HepG2 (cell line): ENCODE measurements around the gene GPR32. TPM values are rescaled to one million over a fixed set of nuclear protein-coding genes. Genes with fewer than 3 reads are reported as not detected.

ENCODE experiments used
- CAMTA2 ChIP-seq: sonication (generic); formaldehyde crosslinking; IDR thresholded peaks from 2 replicates; pipeline ENCODE4 v1.4.0; 2020; ENCODE audit warnings: mild to moderate bottlenecking, missing genetic modification reagents, borderline replicate concordance
- CREM ChIP-seq, 2 experiments: sonication (generic) in 1 of 2; formaldehyde crosslinking in 1 of 2; IDR thresholded peaks; 2 replicates each; pipeline versions ENCODE4 v1.4.0 to v1.6.1; 2016 to 2020; ENCODE audit warnings: antibody characterized with exemption in 1 of 2, mild to moderate bottlenecking in 1 of 2, missing genetic modification reagents in 1 of 2
- GABPB1 ChIP-seq: IDR thresholded peaks from 2 replicates; pipeline ENCODE4 v1.6.1; 2016; ENCODE audit warnings: mild to moderate bottlenecking, missing genetic modification reagents, moderate library complexity, missing compliant biosample characterization
- HOXA3 ChIP-seq: sonication (generic); formaldehyde crosslinking; IDR thresholded peaks from 2 replicates; pipeline ENCODE4 v1.5.0; 2020; ENCODE audit warnings: missing genetic modification reagents
- HOXA5 ChIP-seq: sonication (generic); formaldehyde crosslinking; IDR thresholded peaks from 2 replicates; pipeline ENCODE4 v1.4.0; 2020; ENCODE audit warnings: missing genetic modification reagents
- MXD4 ChIP-seq: IDR thresholded peaks from 2 replicates; pipeline ENCODE4 v1.6.1; 2016; ENCODE audit warnings: mild to moderate bottlenecking, missing biosample characterization, missing genetic modification reagents
- NAIF1 ChIP-seq: sonication (generic); formaldehyde crosslinking; IDR thresholded peaks from 2 replicates; pipeline ENCODE4 v1.5.0; 2020; ENCODE audit warnings: mild to moderate bottlenecking, missing genetic modification reagents, borderline replicate concordance
- RNF2 ChIP-seq: fragments of 450-650 bp; conservative IDR thresholded peaks from 2 replicates; pipeline ENCODE4 v1.6.1; 2016; ENCODE audit warnings: low read depth
- TAF15 ChIP-seq: fragments of 200-400 bp; formaldehyde crosslinking; IDR thresholded peaks from one replicate; pipeline ENCODE4 v1.6.1; 2018; ENCODE audit warnings: mild to moderate bottlenecking, low read depth, low read length; ENCODE audit not compliant: poor library complexity, severe bottlenecking
- U2AF1 ChIP-seq: fragments of 200-400 bp; formaldehyde crosslinking; optimal IDR thresholded peaks from 2 replicates; pipeline ENCODE3; 2017; ENCODE audit warnings: mild to moderate bottlenecking, low read depth, low read length
- ZNF136 ChIP-seq: sonication (generic); formaldehyde crosslinking; IDR thresholded peaks from 2 replicates; pipeline ENCODE4 v1.8.1; 2022; ENCODE audit warnings: low read depth, mild to moderate bottlenecking, moderate library complexity, missing genetic modification reagents
- ZNF274 ChIP-seq: sonication (generic); formaldehyde crosslinking; IDR thresholded peaks from 2 replicates; pipeline ENCODE4 v1.5.1; 2020; ENCODE audit warnings: mild to moderate bottlenecking, missing genetic modification reagents
- ZNF598 ChIP-seq: sonication (generic); formaldehyde crosslinking; IDR thresholded peaks from 2 replicates; pipeline ENCODE4 v1.5.1; 2020; ENCODE audit warnings: mild to moderate bottlenecking, missing genetic modification reagents, borderline replicate concordance
- ZSCAN25 ChIP-seq: sonication (generic); formaldehyde crosslinking; IDR thresholded peaks from 2 replicates; pipeline ENCODE4 v1.8.0; 2022; ENCODE audit warnings: mild to moderate bottlenecking, missing genetic modification reagents
- polyA plus RNA-seq, 8 experiments: library from polyadenylated mRNA; depleted of rRNA in 3 of 8; stranded (reverse) in 7 of 8; unstranded in 1 of 8; fragments of >200 nt; fragmentation: Illumina TruSeq in 4 of 8; extraction: Trizol in 4 of 8; gene quantifications; 2 replicates each; pipeline versions ENCODE4 v1.2.1 to v1.2.3, GENCODE V29; 2011 to 2016; ENCODE audit warnings: low read depth in 4 of 8, missing spikeins in 1 of 8, mixed read lengths in 1 of 8; ENCODE audit not compliant: insufficient read depth in 1 of 8
- total RNA-seq, 5 experiments: library from RNA; depleted of rRNA; stranded (reverse); fragments of >200 nt; fragmentation: Illumina TruSeq; extraction: Trizol; gene quantifications; 2 replicates each; pipeline ENCODE4 v1.2.3, GENCODE V29; 2016; ENCODE audit warnings: low read depth in 1 of 5
- TF ChIP-seq, protein P1 (sequence below): IDR thresholded peaks from 2 replicates; pipeline ENCODE4 v1.6.1; 2016; ENCODE audit warnings: mild to moderate bottlenecking
- TF ChIP-seq, protein P2 (sequence below): IDR thresholded peaks from 2 replicates; pipeline ENCODE4 v1.6.1; 2016; ENCODE audit warnings: low read depth, borderline replicate concordance
- TF ChIP-seq, protein P3 (sequence below): sonication (generic); formaldehyde crosslinking; IDR thresholded peaks from 2 replicates; pipeline ENCODE4 v1.4.0; 2020; ENCODE audit warnings: missing genetic modification reagents
- TF ChIP-seq, protein P4 (sequence below), 2 experiments: sonication (generic) in 1 of 2; formaldehyde crosslinking in 1 of 2; IDR thresholded peaks; 2 replicates each; pipeline versions ENCODE4 v1.5.1 to v1.6.1; 2011 to 2020; ENCODE audit warnings: borderline replicate concordance in 1 of 2, low read depth in 1 of 2, low read length in 1 of 2, mild to moderate bottlenecking in 1 of 2, missing genetic modification reagents in 1 of 2, moderate library complexity in 1 of 2

The GPR32 gene
- total and polyA plus RNA-seq, 2 of the 13 experiments (the other 11 are each of a cell fraction or from before 2014, with no cell fraction given), result not detected

DNA sequence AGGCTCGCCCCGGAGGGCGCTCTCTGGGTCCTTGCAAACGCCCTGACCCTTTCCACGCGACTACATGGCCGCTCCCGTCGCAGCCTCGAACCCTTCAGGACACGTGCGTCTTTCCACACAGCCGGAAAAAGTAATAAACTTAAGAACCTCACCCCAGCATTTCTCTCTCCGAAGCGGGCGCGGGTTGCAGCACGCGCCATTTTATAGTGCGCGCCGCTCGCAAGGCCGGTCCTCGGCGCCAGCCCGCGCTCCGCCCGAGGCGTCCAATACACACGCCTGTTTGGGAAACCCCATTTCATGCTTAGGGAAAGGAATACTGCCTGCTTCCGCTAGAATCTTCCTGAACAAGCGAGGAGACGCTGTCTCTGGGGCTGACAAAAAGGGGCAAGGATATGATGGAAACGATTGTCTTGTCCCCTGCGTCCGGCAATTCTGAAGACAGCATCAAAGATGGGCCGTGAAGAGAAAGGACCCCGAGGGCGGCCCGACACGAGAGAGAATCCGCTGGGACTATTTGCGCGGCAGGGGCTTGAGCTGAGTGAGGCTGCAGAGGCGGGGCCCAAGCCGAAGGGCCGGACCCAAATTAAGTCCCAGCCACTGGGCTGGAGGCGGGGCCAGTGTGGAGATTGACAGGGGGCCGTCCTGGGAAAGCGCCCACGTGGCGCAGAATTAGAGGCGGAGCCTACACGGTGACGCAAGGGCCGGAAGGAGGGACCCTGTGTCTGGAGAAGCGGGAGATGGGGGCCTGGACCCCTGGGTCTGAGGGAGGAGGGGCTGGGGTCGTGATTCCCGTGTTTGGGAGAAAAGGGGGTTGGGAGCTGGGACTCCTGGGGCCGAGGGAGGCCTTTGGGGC, 34.4 kb downstream of the GPR32 start (continued):
- TF ChIP-seq, protein P1, sequence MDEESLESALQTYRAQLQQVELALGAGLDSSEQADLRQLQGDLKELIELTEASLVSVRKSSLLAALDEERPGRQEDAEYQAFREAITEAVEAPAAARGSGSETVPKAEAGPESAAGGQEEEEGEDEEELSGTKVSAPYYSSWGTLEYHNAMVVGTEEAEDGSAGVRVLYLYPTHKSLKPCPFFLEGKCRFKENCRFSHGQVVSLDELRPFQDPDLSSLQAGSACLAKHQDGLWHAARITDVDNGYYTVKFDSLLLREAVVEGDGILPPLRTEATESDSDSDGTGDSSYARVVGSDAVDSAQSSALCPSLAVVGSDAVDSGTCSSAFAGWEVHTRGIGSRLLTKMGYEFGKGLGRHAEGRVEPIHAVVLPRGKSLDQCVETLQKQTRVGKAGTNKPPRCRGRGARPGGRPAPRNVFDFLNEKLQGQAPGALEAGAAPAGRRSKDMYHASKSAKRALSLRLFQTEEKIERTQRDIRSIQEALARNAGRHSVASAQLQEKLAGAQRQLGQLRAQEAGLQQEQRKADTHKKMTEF (CRISPR knock-in tag), result peak; percentile 21; the same call in 1 of the 2 replicates
- TF ChIP-seq, protein P2, sequence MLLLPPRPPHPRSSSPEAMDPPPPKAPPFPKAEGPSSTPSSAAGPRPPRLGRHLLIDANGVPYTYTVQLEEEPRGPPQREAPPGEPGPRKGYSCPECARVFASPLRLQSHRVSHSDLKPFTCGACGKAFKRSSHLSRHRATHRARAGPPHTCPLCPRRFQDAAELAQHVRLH (CRISPR knock-in tag), result peak; percentile 40; the same call in 1 of the 2 replicates
- TF ChIP-seq TAF15, result peak; percentile 28
- TF ChIP-seq CREM (IDR thresholded peaks at IDR 0.05), result peak; percentile 72
- no peak for TF ChIP-seq CREM (CRISPR knock-in tag; IDR thresholded peaks at IDR 0.05)
- peak; percentile 85; the same call in 1 of the 2 replicates for TF ChIP-seq ZNF274
- no peak; the same call in 1 of the 2 replicates for TF ChIP-seq HOXA5 (CRISPR knock-in tag)
- peak; percentile 81 for TF ChIP-seq GABPB1 (CRISPR knock-in tag)
- TF ChIP-seq MXD4 (CRISPR knock-in tag), result peak; percentile 52; the same call in 1 of the 2 replicates
- TF ChIP-seq CAMTA2 (CRISPR knock-in tag), result 0 out of 2 replicates have a peak, but pooled peaks have one; percentile 14
- TF ChIP-seq ZSCAN25 (CRISPR knock-in tag), result 0 out of 2 replicates have a peak, but pooled peaks have one; percentile 50
- peak; percentile 10; the same call in 1 of the 2 replicates for TF ChIP-seq HOXA3 (CRISPR knock-in tag)
- TF ChIP-seq, protein P3, sequence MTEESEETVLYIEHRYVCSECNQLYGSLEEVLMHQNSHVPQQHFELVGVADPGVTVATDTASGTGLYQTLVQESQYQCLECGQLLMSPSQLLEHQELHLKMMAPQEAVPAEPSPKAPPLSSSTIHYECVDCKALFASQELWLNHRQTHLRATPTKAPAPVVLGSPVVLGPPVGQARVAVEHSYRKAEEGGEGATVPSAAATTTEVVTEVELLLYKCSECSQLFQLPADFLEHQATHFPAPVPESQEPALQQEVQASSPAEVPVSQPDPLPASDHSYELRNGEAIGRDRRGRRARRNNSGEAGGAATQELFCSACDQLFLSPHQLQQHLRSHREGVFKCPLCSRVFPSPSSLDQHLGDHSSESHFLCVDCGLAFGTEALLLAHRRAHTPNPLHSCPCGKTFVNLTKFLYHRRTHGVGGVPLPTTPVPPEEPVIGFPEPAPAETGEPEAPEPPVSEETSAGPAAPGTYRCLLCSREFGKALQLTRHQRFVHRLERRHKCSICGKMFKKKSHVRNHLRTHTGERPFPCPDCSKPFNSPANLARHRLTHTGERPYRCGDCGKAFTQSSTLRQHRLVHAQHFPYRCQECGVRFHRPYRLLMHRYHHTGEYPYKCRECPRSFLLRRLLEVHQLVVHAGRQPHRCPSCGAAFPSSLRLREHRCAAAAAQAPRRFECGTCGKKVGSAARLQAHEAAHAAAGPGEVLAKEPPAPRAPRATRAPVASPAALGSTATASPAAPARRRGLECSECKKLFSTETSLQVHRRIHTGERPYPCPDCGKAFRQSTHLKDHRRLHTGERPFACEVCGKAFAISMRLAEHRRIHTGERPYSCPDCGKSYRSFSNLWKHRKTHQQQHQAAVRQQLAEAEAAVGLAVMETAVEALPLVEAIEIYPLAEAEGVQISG (CRISPR knock-in tag), result peak; percentile 42; the same call in 1 of the 2 replicates
- TF ChIP-seq U2AF1, result peak; percentile 63
- 0 out of 2 replicates have a peak, but pooled peaks have one; percentile 40 for TF ChIP-seq ZNF598 (CRISPR knock-in tag)
- TF ChIP-seq, protein P4, sequence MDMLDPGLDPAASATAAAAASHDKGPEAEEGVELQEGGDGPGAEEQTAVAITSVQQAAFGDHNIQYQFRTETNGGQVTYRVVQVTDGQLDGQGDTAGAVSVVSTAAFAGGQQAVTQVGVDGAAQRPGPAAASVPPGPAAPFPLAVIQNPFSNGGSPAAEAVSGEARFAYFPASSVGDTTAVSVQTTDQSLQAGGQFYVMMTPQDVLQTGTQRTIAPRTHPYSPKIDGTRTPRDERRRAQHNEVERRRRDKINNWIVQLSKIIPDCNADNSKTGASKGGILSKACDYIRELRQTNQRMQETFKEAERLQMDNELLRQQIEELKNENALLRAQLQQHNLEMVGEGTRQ (IDR thresholded peaks at IDR 0.05; ENCODE audit: low read depth, low read length), result peak; percentile 83
- TF ChIP-seq, protein P4 (CRISPR knock-in tag; IDR thresholded peaks at IDR 0.05; ENCODE audit: borderline replicate concordance), result peak; percentile 93; the same call in 1 of the 2 replicates
- no peak for TF ChIP-seq NAIF1 (CRISPR knock-in tag)
- TF ChIP-seq ZNF136 (CRISPR knock-in tag), result 0 out of 2 replicates have a peak, but pooled peaks have one; percentile 45
- TF ChIP-seq RNF2, result peak; percentile 81
